Cardiac fibroblast (primary cell): ENCODE measurements around the gene MLH3.
"Not testable (repeated sequence)": the region's sequence is repeated elsewhere in the genome, so short reads cannot be mapped to it uniquely, and the experiment has no call there.

ENCODE experiments used
- DNase-seq, 2 donors: peaks; one replicate each; pipeline versions ENCODE4 v3.0.0 to v3.0.0-alpha.2; 2010; ENCODE audit warnings: low read depth in 2 of 2
- H3K4me3 ChIP-seq, 2 donors: replicated peaks in 1 of 2; 1 replicate in 1 of 2; 2 replicates in 1 of 2; pipeline ENCODE4 v1.5.1; 2011; ENCODE audit warnings: low read depth in 2 of 2, low read length in 2 of 2, mild to moderate bottlenecking in 2 of 2, moderate library complexity in 1 of 2
- CTCF ChIP-seq: IDR thresholded peaks from one replicate; pipeline ENCODE4 v1.5.1; 2011; ENCODE audit warnings: low read depth, mild to moderate bottlenecking, low read length, inconsistent platforms

The MLH3 gene

GRCh38 chr14:75068294-75069120, 17.2 kb upstream of the MLH3 start:
- peak in 1 of 2 donors; percentile 31 for DNase-seq
- no peak for TF ChIP-seq CTCF
- H3K4me3 ChIP-seq, result peak overlapping the region; percentile 53 to 64

DNA sequence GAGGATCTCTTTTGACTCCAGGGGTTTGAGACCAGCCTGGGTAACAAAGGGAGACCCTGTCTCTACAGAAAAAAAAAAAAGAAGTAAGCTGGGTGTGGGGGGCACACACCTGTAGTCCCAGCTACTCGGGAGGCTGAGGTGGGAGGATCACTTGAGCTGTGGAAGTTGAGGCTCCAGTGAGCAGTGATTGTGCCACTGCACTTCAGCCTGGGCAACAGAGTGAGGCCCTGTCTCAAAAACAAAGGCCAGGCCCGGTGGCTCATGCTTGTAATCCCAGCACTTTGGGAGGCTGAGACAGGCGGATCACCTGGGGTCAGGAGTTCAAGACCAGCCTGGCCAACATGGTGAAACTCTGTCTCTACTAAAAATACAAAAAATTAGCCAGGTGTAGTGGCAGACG, 16.5 kb upstream of the MLH3 start:
- DNase-seq, H3K4me3 ChIP-seq: not testable (repeated sequence)

- no peak for TF ChIP-seq CTCF
- no peak for DNase-seq
- H3K4me3 ChIP-seq, result no peak overlapping the region
These were observed 15.9 kb upstream of the MLH3 start for GRCh38 chr14:75067212-75067611.

DNA sequence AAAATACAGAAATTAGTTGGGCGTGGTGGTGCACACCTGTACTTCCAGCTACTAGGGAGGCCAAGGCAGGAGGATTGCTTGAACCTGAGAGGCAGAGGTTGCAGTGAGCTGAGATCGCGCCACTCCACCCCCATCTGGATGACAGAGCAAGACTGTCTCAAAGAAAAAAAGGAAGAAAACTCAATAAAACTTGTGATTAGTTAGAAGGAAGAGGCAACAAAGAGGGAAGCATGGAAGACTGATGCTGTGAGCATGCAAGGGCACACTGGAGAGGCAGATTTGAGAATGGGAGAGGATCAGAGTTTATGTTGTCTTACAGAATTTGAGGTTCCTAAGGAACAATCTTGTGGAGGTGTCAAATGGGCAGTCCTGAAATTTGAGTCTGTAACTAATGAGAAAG, 15.4 kb upstream of the MLH3 start:
- DNase-seq, result no peak
- no peak for TF ChIP-seq CTCF
- H3K4me3 ChIP-seq, result no peak overlapping the region

GRCh38 chr14:75064205-75064567, 12.9 kb upstream of the MLH3 start:
- TF ChIP-seq CTCF, result no peak
- peak overlapping the region; percentile 95 for H3K4me3 ChIP-seq
- DNase-seq, result no peak

DNA sequence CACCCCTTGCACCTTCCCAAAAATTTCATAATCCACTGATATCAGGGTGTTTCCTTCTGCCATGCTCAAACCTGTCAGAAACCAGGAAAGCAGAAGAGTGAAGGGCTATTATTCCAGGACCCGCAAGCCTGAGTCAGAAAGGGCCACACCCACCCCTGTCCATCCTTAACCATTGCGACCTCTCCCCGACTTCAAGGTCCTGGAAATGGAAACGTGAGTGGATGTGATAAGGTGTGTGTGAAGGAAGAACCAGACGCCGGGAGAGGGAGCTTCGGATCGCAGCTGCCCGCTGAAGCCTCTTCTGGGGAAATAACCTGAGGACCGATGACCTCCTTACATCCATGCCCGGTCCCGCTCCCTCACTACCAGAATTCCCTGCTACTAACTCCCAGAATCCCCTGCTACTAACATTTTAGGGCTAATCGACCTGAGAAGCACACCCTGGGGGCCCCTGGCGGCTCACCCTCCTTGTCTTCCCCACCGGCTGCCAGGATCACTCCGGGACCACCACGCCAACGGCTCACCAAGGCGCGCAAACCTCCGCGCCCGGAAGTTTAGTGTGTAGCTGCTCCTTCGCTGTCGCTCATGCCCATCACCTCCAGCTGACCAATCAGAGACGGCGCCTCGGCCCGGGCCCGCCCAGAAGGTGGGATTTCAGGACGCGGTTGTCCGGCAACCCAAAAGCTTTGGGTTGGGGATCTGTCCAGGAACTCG, 12.4 kb upstream of the MLH3 start, which contains the start of gene ACYP1:
ACYP1 (minus strand) TSS at position 534 of the 714 bp plus-strand sequence; CDS start at position 63, 471 bp downstream.
- DNase-seq, result peak; percentile 92 to 93
- H3K4me3 ChIP-seq, result peak within 1 kb of the TSS; percentile 95
- no peak for TF ChIP-seq CTCF

DNA sequence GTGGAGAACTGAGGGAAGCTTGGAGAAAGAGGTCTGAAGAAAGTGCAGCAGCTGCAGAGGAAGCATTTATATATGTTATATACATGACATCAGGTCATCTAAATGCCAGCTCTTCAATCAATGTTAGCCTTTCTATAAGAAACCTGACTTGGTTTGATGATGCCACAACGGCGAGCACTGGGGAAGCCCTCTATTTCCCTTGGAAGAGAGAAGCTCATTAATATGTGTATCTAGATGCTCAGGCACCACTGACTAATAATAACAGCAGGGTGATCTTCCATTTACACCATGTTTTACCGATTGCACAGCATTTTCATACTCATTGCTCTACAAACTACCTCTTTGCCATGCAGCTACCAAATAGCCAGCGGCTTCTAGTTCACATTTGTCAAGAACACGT, 11.7 kb upstream of the MLH3 start:
- no peak for DNase-seq
- TF ChIP-seq CTCF, result no peak
- peak overlapping the region; percentile 95 for H3K4me3 ChIP-seq
